SJSA1 (cell line): ENCODE data around the gene FAM47E. TPM values are rescaled to one million over a fixed set of nuclear protein-coding genes. Genes with fewer than 3 reads are reported as not detected.
"Not testable (repeated sequence)": the region's sequence is repeated elsewhere in the genome, so short reads cannot be mapped to it uniquely, and the experiment has no call there.

Source experiments
- DNase-seq, 2 experiments: peaks; one replicate each; pipeline ENCODE4 v3.0.0-alpha.2; 2015 to 2020; ENCODE audit warnings: low spot score in 2 of 2, low read depth in 1 of 2
- H3K27ac ChIP-seq: fragments of 250-450 bp; sonication (Bioruptor Pico); 2 replicates; pipeline ENCODE4 v1.5.1; 2020; ENCODE audit warnings: mild to moderate bottlenecking, moderate library complexity
- H3K27me3 ChIP-seq: fragments of 250-450 bp; sonication (Bioruptor Pico); replicated peaks from 2 replicates; pipeline ENCODE4 v1.5.1; 2020; ENCODE audit warnings: mild to moderate bottlenecking, moderate library complexity
- H3K36me3 ChIP-seq: fragments of 250-450 bp; sonication (Bioruptor Pico); 2 replicates; pipeline ENCODE4 v1.5.1; 2020; ENCODE audit warnings: mild to moderate bottlenecking
- H3K4me1 ChIP-seq: fragments of 250-450 bp; sonication (Bioruptor Pico); replicated peaks from 2 replicates; pipeline ENCODE4 v1.6.1; 2021; ENCODE audit warnings: mild to moderate bottlenecking
- H3K4me3 ChIP-seq: fragments of 250-450 bp; sonication (Bioruptor Pico); 2 replicates; pipeline ENCODE4 v1.5.1; 2020; ENCODE audit warnings: mild to moderate bottlenecking
- H3K9me3 ChIP-seq: fragments of 250-450 bp; sonication (Bioruptor Pico); replicated peaks from 2 replicates; pipeline ENCODE4 v1.5.1; 2020; ENCODE audit warnings: mild to moderate bottlenecking
- total RNA-seq: library from RNA; depleted of rRNA; stranded (reverse); fragments of >200 nt; shearing (Covaris generic); gene quantifications from 2 replicates; pipeline ENCODE4 v1.2.3, GENCODE V29; 2014

FAM47E gene
- total RNA-seq, 1 experiment from 2014 or later = not detected

DNA sequence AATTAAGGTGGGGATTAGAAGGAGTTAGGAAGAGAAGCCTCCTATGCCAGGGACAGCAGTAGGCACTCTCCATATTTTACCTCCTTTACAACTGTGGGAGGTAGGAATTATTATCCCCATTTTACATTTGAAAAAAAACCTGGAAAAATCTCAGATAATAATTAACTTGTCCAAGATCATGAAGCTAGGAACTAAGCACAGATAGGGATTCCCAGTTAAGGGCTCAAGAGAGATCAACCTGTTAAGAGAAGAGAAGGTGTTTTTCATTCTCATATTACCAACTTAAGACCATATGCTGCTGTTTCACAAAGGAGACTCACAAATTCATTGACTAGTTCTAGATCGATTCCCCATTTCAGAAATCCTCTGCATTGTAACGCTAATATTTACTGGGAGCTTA is 16.1 kb upstream of the FAM47E start:
- no peaks in the 10 kb centered on the region for H3K27me3 ChIP-seq
- H3K4me3 ChIP-seq = no peak overlapping the region
- no peak for DNase-seq
- H3K36me3 ChIP-seq = no peaks in the 10 kb centered on the region
- no peak overlapping the region for H3K27ac ChIP-seq
- H3K4me1 ChIP-seq = no peaks in the 10 kb centered on the region
- H3K9me3 ChIP-seq = no peaks in the 10 kb centered on the region

DNA sequence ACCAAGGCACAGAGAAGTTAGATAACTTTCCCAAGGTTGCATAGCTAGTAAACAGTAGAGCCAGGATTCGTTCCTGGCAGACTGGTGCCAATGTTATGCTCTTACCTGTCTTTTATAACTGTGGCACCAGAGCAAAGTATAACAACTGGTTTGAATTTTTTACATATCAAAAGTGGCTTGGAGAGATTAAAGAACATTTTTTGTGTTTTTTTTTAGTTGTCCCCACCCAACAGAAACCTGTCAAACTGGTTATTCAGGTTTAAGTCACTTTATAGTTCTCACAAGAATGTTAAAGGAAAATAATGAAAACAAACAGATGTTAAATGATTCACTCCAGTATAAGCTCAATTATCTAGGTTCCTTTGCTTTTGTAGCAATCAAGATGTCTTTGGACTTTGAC is 15.6 kb upstream of the FAM47E start:
- Histone ChIP-seq H3K9me3 (no peaks in the 10 kb centered on the region), H3K4me3 (no peak overlapping the region), H3K36me3 (no peaks in the 10 kb centered on the region), H3K27ac (no peak overlapping the region), H3K27me3 (no peaks in the 10 kb centered on the region), H3K4me1 (no peaks in the 10 kb centered on the region)
- no peak for DNase-seq

DNA sequence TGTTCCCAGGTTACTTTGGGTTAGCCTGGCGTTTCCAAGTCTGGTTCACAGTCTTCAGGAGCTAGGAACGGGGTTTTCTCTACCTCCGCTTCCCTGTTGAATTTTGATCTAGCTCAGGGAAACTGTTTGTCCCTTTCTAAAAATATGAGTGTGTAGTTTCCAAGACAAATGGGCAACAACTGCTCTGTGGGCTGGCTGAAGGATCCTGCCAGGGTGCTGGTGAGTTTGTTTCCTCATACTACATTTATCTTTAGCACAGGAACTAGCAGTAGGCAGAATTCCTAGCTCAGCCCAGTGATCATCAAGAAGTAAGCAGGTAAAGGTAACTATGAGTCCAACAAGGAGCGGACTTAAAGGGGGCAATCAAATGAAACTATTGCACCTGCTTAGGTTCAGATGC is 13.3 kb upstream of the FAM47E start:
- Histone ChIP-seq H3K27me3 (peaks cover 7% of the 10 kb centered on the region), H3K27ac (no peak overlapping the region), H3K4me1 (no peaks in the 10 kb centered on the region), H3K9me3 (no peaks in the 10 kb centered on the region), H3K36me3 (no peaks in the 10 kb centered on the region), H3K4me3 (no peak overlapping the region)
- DNase-seq = no peak

DNA sequence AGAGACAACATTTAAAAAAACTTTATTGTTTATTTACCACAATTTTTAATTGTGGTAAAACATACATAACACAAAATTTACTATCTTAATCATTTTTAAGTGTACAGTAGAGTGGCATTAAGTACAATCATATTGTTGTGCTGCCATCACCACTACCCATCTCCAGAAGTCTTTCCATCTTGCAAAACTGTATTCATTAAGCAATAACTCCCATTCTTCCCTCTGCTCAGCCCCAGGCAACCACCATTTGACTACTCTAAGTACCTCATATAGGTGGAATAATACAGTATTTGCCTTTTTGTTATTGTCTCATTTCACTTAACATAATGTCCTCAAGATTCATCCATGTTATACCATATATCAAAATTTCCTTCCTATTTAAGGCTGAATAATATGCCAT is 12.8 kb upstream of the FAM47E start:
- no peak for DNase-seq
- Histone ChIP-seq H3K9me3 (no peaks in the 10 kb centered on the region), H3K36me3 (no peaks in the 10 kb centered on the region)

DNA sequence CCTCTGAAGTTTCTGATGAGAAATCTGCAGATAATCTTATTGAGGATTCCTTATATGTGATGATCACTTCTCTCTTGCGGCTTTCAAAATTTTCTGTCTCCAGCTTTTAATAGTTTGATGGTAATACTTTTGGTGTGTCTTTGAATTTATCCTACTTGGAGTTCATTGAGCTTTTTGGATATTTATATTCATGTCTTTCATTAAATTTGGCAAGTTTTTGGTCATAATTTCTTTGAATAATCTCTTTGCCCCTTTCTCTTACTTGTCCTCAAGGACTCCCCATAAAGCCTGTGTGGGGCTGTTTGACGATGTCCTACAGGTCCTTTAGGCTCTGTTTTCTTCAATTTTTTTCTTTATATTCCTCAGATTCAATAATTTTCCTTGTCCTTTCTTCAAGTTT is 11.3 kb upstream of the FAM47E start:
- H3K27ac ChIP-seq = no peak overlapping the region
- H3K4me1 ChIP-seq = no peaks in the 10 kb centered on the region
- no peak for DNase-seq
- H3K9me3 ChIP-seq = no peaks in the 10 kb centered on the region
- no peaks in the 10 kb centered on the region for H3K36me3 ChIP-seq
- H3K4me3 ChIP-seq = no peak overlapping the region
- H3K27me3 ChIP-seq = peaks cover 7% of the 10 kb centered on the region

More for the DNA sequence above, 12.8 kb upstream of the FAM47E start:
- H3K27me3 ChIP-seq = peaks cover 7% of the 10 kb centered on the region
- H3K4me1 ChIP-seq = no peaks in the 10 kb centered on the region
- H3K4me3 ChIP-seq = no peak overlapping the region
- H3K27ac ChIP-seq = no peak overlapping the region

DNA sequence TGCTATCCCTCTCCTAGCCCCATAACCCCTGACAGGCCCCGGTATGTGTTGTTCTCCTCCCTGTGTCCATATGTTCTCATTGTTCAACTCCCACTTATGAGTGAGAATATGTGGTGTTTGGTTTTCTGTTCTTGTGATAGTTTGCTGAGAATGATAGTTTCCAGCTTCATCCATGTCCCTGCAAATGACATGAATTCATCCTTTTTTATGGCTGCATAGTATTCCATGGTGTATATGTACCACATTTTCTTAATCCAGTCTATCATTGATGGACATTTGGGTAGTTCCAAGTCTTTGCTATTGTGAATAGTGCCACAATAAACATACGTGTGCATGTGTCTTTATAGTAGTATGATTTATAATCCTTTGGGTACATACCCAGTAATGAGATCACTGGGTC is 7.6 kb upstream of the FAM47E start:
- H3K4me1 ChIP-seq, DNase-seq, H3K4me3 ChIP-seq, H3K27ac ChIP-seq, H3K9me3 ChIP-seq, H3K36me3 ChIP-seq: not testable (repeated sequence)
- H3K27me3 ChIP-seq = peaks cover 20% of the 10 kb centered on the region

DNA sequence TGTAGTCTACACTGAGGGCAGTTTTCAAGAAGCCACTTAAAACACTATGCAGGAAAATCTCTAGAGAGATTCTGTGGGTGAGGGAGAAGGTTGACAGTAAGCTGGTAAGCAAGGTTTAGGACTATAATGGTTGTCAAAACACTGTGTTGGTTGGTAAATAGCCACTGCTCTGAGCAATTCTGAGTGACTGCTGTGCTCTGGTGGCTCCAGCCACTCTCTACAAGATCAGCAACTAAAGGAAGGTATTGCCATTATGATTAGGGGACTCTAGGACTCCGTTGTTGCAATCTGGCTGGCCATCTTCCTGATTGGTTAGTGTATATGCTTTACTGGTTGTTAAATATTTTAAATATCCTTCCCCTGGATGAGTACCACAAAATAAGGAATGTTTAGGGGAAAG is 5.5 kb upstream of the FAM47E start:
- Histone ChIP-seq H3K36me3 (no peaks in the 10 kb centered on the region), H3K4me1 (peaks cover under 1% of the 10 kb centered on the region), H3K4me3 (no peak overlapping the region), H3K27ac (no peak overlapping the region), H3K9me3 (no peaks in the 10 kb centered on the region), H3K27me3 (peaks cover 35% of the 10 kb centered on the region)
- DNase-seq = no peak

DNA sequence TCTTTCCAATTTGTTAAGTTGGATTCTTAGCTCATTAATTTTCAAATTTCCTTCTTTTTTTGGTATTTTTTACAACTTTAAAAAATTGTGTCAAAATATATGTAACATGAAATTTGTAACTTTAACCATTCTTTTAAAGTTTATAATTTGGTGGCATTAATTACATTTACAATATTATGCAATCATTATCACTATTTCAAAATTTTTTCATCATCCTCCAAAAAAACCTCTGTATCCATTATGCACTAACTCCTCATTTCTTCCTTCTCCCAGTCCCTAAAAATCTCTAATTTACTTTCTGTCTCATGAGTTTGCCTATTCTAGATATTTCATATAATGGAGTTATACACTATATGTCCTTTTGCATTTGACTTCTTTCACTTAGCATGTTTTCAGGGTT is 4.7 kb upstream of the FAM47E start:
- Histone ChIP-seq H3K9me3 (0 out of 2 replicates have a peak, but pooled peaks cover 2% of the 10 kb centered on the region), H3K36me3 (no peaks in the 10 kb centered on the region), H3K27ac (no peak overlapping the region), H3K27me3 (peaks cover 40% of the 10 kb centered on the region), H3K4me1 (peaks cover 9% of the 10 kb centered on the region), H3K4me3 (no peak overlapping the region)
- no peak for DNase-seq

DNA sequence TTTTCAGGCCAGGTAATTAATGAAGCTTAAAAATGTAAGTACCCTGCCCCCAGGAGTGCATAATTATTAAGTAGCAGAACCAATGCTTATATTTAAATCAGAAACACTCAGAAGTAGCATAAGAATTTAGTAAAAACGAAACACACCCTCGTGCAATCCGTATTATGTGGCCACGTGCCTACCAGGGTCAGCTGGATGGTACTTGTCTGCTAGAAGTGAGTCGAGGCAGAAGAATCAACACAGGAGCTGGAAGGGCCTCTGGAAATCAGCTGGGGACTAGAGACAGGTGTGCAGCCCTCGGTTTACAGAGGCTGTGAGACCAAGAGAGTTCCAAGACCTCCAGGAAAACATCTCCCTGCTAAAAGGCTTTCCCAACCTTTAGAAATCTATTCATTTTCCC is 559 bp upstream of the FAM47E start:
- H3K9me3 ChIP-seq = 0 out of 2 replicates have a peak, but pooled peaks cover 2% of the 10 kb centered on the region
- H3K36me3 ChIP-seq = no peaks in the 10 kb centered on the region
- H3K27me3 ChIP-seq = peaks cover 62% of the 10 kb centered on the region
- H3K4me3 ChIP-seq = no peak overlapping the region; the same call in 1 of the 2 replicates
- peaks cover 10% of the 10 kb centered on the region for H3K4me1 ChIP-seq
- H3K27ac ChIP-seq = no peak overlapping the region
- DNase-seq = peak in 1 of 2 experiments; percentile 38

DNA sequence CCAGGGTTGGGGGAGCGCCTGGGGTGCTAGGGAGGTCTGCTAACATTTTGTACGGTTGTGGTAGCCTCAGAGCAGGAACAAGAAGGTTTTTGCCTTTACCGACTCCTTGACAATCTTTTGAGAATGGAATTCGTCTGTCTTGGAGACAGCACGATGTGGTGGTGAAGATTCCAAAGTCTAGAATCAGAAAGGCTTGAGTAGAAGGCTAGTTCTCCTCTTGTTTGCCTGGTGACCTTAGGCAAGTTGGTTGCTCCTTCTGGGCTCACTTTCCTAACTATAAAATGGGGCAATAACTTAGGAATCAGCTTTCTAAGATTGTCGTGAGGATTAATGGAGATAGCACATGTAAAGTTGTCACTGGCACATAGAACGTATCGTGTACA is 741 bp downstream of the FAM47E start:
- no peak for DNase-seq
- H3K36me3 ChIP-seq = no peaks in the 10 kb centered on the region
- H3K4me3 ChIP-seq = no peak overlapping the region
- 0 out of 2 replicates have a peak, but pooled peaks cover 2% of the 10 kb centered on the region for H3K9me3 ChIP-seq
- H3K27ac ChIP-seq = no peak overlapping the region
- H3K4me1 ChIP-seq = peaks cover 10% of the 10 kb centered on the region
- peaks cover 61% of the 10 kb centered on the region for H3K27me3 ChIP-seq

DNA sequence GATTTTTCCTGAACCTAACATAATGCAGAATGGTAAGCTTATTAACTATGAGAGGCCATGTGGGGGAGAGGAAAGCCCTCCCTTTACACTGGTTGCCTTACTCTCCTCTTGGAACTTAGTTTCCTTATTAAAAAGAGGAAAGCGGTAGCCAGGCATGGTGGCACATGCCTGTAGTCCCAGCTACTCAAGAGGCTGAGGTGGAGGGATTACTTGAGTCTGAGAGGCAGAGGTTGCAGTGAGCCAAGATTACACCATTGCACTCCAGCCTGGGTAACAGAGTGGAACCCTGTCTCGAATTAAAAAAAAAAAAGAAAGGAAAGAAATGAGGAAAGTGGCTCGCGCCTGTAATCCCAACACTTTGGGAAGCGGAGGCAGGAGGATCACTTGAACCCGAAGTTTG is 2.0 kb downstream of the FAM47E start:
- Histone ChIP-seq H3K36me3 (no peaks in the 10 kb centered on the region), H3K27me3 (peaks cover 56% of the 10 kb centered on the region), H3K9me3 (0 out of 2 replicates have a peak, but pooled peaks cover 2% of the 10 kb centered on the region), H3K27ac (no peak overlapping the region), H3K4me1 (peaks cover 10% of the 10 kb centered on the region), H3K4me3 (no peak overlapping the region)
- no peak for DNase-seq

DNA sequence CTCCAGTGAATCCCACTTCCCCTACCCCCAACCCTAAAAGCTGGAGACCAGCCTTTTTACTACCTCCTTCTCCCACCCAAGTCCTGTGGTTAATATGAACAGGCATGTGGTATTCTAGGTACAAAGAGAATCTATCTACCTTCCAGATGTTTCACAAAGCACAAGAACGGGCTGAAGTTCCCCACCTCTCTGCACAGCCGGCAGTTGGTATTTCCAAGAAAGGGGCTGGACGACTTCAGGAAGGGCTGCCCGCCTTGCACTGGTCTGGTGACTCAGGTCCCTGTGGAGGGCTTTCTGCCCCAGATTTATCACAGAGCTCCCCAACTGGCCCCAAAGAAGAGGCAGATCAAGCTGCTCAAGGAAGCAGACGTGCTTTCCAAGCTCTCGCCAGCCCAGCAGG is 4.5 kb downstream of the FAM47E start:
- no peaks in the 10 kb centered on the region for H3K36me3 ChIP-seq
- peaks cover 36% of the 10 kb centered on the region for H3K27me3 ChIP-seq
- H3K9me3 ChIP-seq = 0 out of 2 replicates have a peak, but pooled peaks cover 2% of the 10 kb centered on the region
- no peak for DNase-seq
- H3K4me1 ChIP-seq = peaks cover 9% of the 10 kb centered on the region
- no peak overlapping the region for H3K4me3 ChIP-seq
- H3K27ac ChIP-seq = no peak overlapping the region

DNA sequence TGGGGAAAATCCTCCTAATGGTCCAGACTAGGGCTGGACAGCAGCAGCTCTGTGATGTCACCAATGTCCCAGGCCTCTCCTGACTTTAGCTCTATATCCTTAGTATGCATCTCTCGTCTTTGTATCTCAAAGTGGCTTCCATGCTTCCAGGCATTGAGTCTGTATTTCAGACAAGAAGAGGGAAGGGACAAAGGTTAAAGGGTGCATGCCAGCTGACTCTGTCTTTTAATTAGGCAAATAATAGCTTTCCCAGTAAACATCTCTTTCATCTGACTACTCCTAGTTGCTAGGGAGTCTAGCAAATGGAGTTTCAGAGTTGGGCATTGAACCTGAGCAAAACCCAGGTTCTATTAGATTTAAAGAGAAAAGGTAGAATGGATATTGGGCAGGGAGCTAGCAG is 5.4 kb downstream of the FAM47E start:
- Histone ChIP-seq H3K27me3 (peaks cover 30% of the 10 kb centered on the region), H3K9me3 (no peaks in the 10 kb centered on the region), H3K4me3 (no peak overlapping the region), H3K4me1 (no peaks in the 10 kb centered on the region; the same call in 1 of the 2 replicates), H3K36me3 (no peaks in the 10 kb centered on the region), H3K27ac (no peak overlapping the region)
- no peak for DNase-seq

DNA sequence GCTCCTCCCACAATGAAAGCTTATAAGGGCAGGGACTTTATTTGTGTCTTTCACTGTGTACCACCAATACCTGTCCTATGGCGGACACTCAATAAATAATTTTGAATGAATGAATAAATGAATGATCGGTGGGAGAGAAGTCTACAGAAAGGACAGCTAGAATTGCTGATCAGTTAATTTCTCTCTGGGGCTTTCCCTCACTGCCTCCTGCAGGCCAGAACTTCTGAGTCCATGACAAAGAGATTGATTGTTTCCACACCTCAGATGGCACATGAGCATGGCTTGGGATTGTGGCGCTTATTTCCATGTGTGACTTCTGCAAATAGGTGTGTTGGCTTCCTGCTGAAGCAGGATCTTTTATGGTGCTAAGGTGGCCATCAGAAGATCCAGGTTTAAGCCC is 6.3 kb downstream of the FAM47E start:
- no peak overlapping the region for H3K27ac ChIP-seq
- H3K36me3 ChIP-seq = no peaks in the 10 kb centered on the region
- H3K4me1 ChIP-seq = no peaks in the 10 kb centered on the region
- H3K9me3 ChIP-seq = no peaks in the 10 kb centered on the region
- H3K4me3 ChIP-seq = no peak overlapping the region
- DNase-seq = no peak
- H3K27me3 ChIP-seq = peaks cover 21% of the 10 kb centered on the region

DNA sequence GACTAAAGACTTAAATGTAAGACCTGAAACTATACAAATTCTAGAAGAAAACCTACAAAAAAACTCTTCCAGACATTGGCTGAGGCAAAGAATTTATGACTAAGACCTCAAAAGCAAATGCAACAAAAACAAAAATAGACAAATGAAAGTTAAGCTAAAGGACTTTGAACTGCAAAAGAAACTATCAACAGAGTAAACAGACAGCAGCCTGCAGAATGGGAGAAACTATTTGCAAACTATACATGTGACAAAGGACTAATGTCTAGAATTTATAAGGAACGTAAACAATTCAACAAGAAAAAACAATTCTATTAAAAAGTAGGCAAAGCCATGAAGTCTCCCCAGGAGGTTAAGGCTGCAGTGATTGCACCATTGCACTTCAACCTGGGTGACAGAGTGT is 9.1 kb downstream of the FAM47E start:
- no peak for DNase-seq
- Histone ChIP-seq H3K9me3 (no peaks in the 10 kb centered on the region), H3K4me3 (no peak overlapping the region), H3K4me1 (no peaks in the 10 kb centered on the region), H3K27me3 (peaks cover 8% of the 10 kb centered on the region; the same call in 1 of the 2 replicates), H3K27ac (no peak overlapping the region), H3K36me3 (no peaks in the 10 kb centered on the region)
